Epidermal melanocyte (primary cell): ENCODE results near the gene TUBB3.
A peak's percentile ranks its signal among the peaks of the same experiment; 100 is the strongest.

Experiments used
- DNase-seq: peaks from one replicate; pipeline ENCODE4 v3.0.0; 2011; ENCODE audit warnings: low spot score; ENCODE audit not compliant: insufficient read length

The TUBB3 gene

GRCh38 chr16:89936981-89937380 lies 13.8 kb downstream of the TUBB3 start:
- no peak for DNase-seq

GRCh38 chr16:89938175-89938885 lies 15.2 kb downstream of the TUBB3 start:
- DNase-seq = no peak

GRCh38 chr16:89944773-89945172 lies 21.6 kb downstream of the TUBB3 start:
- peak; percentile 10 for DNase-seq

GRCh38 chr16:89945654-89946053 lies 22.5 kb downstream of the TUBB3 start:
- DNase-seq = no peak

GRCh38 chr16:89946515-89946914 lies 23.4 kb downstream of the TUBB3 start:
- DNase-seq = no peak

- peak; percentile 5 for DNase-seq
Measured at GRCh38 chr16:89949121-89949742, 26.1 kb downstream of the TUBB3 start.

GRCh38 chr16:89949756-89950155 lies 26.6 kb downstream of the TUBB3 start:
- DNase-seq = peak; percentile 11

- DNase-seq = no peak
Measured at GRCh38 chr16:89951509-89951908, 28.4 kb downstream of the TUBB3 start.

- DNase-seq = peak; percentile 2
Measured at GRCh38 chr16:89952049-89952448, 28.9 kb downstream of the TUBB3 start.

GRCh38 chr16:89952551-89952950 lies 29.4 kb downstream of the TUBB3 start:
- peak; percentile 4 for DNase-seq

- peak; percentile 12 for DNase-seq
Measured at GRCh38 chr16:89953671-89954406, 30.7 kb downstream of the TUBB3 start.

GRCh38 chr16:89954462-89954861 lies 31.3 kb downstream of the TUBB3 start:
- DNase-seq = no peak

- no peak for DNase-seq
Measured at GRCh38 chr16:89955001-89955685, 32.0 kb downstream of the TUBB3 start.

GRCh38 chr16:89956505-89957215 lies 33.5 kb downstream of the TUBB3 start:
- DNase-seq = peak; percentile 5

- DNase-seq = peak; percentile 11
Measured at GRCh38 chr16:89957216-89957785, 34.2 kb downstream of the TUBB3 start.

- peak; percentile 35 for DNase-seq
Measured at GRCh38 chr16:89958068-89958467, 34.9 kb downstream of the TUBB3 start.

GRCh38 chr16:89958596-89958995 lies 35.5 kb downstream of the TUBB3 start:
- DNase-seq = peak; percentile 17

- peak; percentile 10 for DNase-seq
Measured at GRCh38 chr16:89960966-89961365, 37.8 kb downstream of the TUBB3 start.

- no peak for DNase-seq
Measured at GRCh38 chr16:89961920-89962319, 38.8 kb downstream of the TUBB3 start.

- no peak for DNase-seq
Measured at GRCh38 chr16:89962754-89963498, 39.8 kb downstream of the TUBB3 start.
